Panc1 (cell line): ENCODE results near the gene SERPINB13.

Experiments used
- CTCF ChIP-seq: fragments of 450-650 bp; IDR thresholded peaks from 2 replicates; pipeline ENCODE4 v1.5.1; 2017; ENCODE audit warnings: mild to moderate bottlenecking
- POLR2AphosphoS5 ChIP-seq: IDR thresholded peaks from 2 replicates; pipeline ENCODE4 v1.6.1; 2012; ENCODE audit warnings: mild to moderate bottlenecking, low read depth, low read length, moderate library complexity
- REST ChIP-seq, 2 experiments: IDR thresholded peaks; 2 replicates each; pipeline ENCODE4 v1.6.1; 2011 to 2012; ENCODE audit warnings: low read depth in 2 of 2, control low read depth in 1 of 2, low read length in 1 of 2, mild to moderate bottlenecking in 1 of 2, moderate library complexity in 1 of 2; ENCODE audit not compliant: insufficient read depth in 1 of 2
- SIN3A ChIP-seq: IDR thresholded peaks from 2 replicates; pipeline ENCODE4 v1.6.1; 2012; ENCODE audit warnings: low read depth, mild to moderate bottlenecking, low read length, moderate library complexity, borderline replicate concordance; ENCODE audit not compliant: insufficient read depth
- TCF7L2 ChIP-seq: IDR thresholded peaks from 2 replicates; pipeline ENCODE4 v1.6.1; 2011; ENCODE audit warnings: mild to moderate bottlenecking, low read depth, low read length, inconsistent platforms

DNA sequence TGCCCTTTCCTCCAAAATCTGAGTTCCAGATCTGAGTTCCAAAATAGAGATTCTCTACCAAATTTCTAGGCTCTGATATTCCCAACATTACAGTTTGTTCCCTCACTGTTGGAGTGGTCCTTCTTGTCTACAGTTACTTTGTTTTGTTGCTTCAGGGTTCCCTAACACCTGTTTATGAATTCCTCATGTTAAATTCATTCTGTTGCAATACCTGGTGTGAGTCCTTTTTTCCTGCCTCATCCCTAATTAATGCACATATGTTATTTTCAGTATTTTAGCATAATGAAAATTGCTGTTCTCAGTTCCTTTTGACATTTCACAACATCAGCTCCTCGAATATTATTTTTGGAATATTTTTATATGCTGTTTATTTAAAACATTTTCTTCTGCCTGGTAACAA lies 16.2 kb downstream of the SERPINB13 start:
- TF ChIP-seq CTCF (no peak), POLR2AphosphoS5 (no peak), REST (IDR thresholded peaks at IDR 0.05; ENCODE audit: insufficient read depth in 1 of 2, low read depth in 2 of 2, low read length in 1 of 2) (no peak), SIN3A (no peak), TCF7L2 (no peak)
